Gastrocnemius medialis (tissue), 4 donors: ENCODE measurements around the gene ZNRD2. TPM values are rescaled to one million over a fixed set of nuclear protein-coding genes. Genes with fewer than 3 reads are reported as not detected.

Source experiments
- ATAC-seq, 2 donors: fragments of 150-250 bp; one replicate each; pipeline ENCODE4 v1.9.1; 2016
- DNase-seq, 2 donors: peaks; one replicate each; pipeline ENCODE4 v3.0.0-alpha.2; 2019
- H3K27ac ChIP-seq, 4 donors: fragments of 200-600 bp; sonication (generic); 1 replicate in 1 of 4; 2 replicates in 3 of 4; pipeline ENCODE4 v1.5.1; 2016 to 2018; ENCODE audit warnings: mild to moderate bottlenecking in 2 of 4, moderate library complexity in 1 of 4
- H3K27me3 ChIP-seq, 3 donors: fragments of 200-600 bp; sonication (generic) in 2 of 3; 1 replicate in 1 of 3; 2 replicates in 2 of 3; pipeline versions ENCODE4 v1.5.1 to v1.6.0; 2016 to 2019; ENCODE audit warnings: mild to moderate bottlenecking in 1 of 3, moderate library complexity in 1 of 3
- H3K36me3 ChIP-seq, 2 donors: fragments of 200-600 bp; sonication (generic) in 1 of 2; one replicate each; pipeline ENCODE4 v1.5.1; 2017 to 2018
- H3K4me1 ChIP-seq, 2 donors: fragments of 200-600 bp; sonication (generic) in 1 of 2; one replicate each; pipeline ENCODE4 v1.5.1; 2016 to 2017; ENCODE audit warnings: mild to moderate bottlenecking in 2 of 2
- H3K4me3 ChIP-seq, 4 donors: fragments of 200-600 bp; sonication (generic) in 3 of 4; 1 replicate in 1 of 4; 2 replicates in 3 of 4; pipeline ENCODE4 v1.5.1; 2016 to 2019; ENCODE audit warnings: mild to moderate bottlenecking in 2 of 4
- H3K9me3 ChIP-seq, 3 donors: fragments of 200-600 bp; sonication (generic) in 2 of 3; 1 replicate in 1 of 3; 2 replicates in 2 of 3; pipeline ENCODE4 v1.5.1; 2016 to 2019
- POLR2A ChIP-seq, 2 donors: fragments of 450-650 bp; IDR thresholded peaks; one replicate each; pipeline ENCODE4 v1.6.1; 2017; ENCODE audit warnings: antibody characterized with exemption in 2 of 2, mild to moderate bottlenecking in 2 of 2, moderate library complexity in 2 of 2
- in situ Hi-C, 4 donors: fragments of 200-750 bp; cut with MboI; loops; one replicate each; pipeline versions ENCODE4 v1.15.0 to v1.8.0; 2017; ENCODE audit warnings: low sequenced_read_pairs in 4 of 4
- intact Hi-C: fragments of 100-400 bp; cut with DNase I; formaldehyde crosslinking; loops from one replicate; pipeline ENCODE4 v1.15.1; 2023; ENCODE audit warnings: low total_unique reads
- total RNA-seq, 4 donors: library from RNA; depleted of rRNA; stranded (reverse); fragments of >200 nt; gene quantifications; one replicate each; pipeline versions ENCODE4 v1.1.0 to v1.2.3, GENCODE V29; 2016
- TF ChIP-seq, protein P1 (sequence below), 5 experiments: fragments of 450-650 bp in 3 of 5; fragments of 200-600 bp in 2 of 5; sonication (generic) in 2 of 5; IDR thresholded peaks in 4 of 5; conservative IDR thresholded peaks in 1 of 5; 1 replicate in 4 of 5; 2 replicates in 1 of 5; pipeline ENCODE4 v1.5.1; 2016 to 2019; ENCODE audit warnings: antibody characterized with exemption in 5 of 5, mild to moderate bottlenecking in 3 of 5, moderate library complexity in 3 of 5

ZNRD2 gene
- total RNA-seq, 4 donors from 2014 or later, result 54.7 to 99.4 (median 75.3) TPM

DNA sequence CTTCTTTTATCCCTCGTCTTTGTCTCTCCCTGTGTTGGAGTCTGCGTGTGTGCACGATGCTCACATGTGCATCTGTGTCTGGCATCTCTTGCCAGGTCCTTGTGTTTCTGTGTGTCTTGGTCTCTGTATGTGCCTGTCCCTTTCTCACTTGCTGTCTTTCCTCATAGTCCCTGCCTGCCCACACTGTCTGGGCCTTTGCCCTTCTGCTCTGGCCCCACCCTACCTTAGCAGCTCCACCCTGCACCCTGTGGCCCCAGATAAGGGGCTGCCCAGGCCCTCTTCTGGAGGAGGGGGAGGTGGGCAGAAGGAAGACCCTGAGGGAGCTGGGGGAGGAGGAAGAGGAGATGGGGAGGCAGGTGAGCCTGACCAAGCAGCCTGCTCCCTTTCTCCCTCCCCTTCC is 8.4 kb downstream of the ZNRD2 start:
- TF ChIP-seq, protein P1, sequence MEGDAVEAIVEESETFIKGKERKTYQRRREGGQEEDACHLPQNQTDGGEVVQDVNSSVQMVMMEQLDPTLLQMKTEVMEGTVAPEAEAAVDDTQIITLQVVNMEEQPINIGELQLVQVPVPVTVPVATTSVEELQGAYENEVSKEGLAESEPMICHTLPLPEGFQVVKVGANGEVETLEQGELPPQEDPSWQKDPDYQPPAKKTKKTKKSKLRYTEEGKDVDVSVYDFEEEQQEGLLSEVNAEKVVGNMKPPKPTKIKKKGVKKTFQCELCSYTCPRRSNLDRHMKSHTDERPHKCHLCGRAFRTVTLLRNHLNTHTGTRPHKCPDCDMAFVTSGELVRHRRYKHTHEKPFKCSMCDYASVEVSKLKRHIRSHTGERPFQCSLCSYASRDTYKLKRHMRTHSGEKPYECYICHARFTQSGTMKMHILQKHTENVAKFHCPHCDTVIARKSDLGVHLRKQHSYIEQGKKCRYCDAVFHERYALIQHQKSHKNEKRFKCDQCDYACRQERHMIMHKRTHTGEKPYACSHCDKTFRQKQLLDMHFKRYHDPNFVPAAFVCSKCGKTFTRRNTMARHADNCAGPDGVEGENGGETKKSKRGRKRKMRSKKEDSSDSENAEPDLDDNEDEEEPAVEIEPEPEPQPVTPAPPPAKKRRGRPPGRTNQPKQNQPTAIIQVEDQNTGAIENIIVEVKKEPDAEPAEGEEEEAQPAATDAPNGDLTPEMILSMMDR (IDR thresholded peaks at IDR 0.05 in 4 of 5, conservative IDR thresholded peaks at IDR 0.05 in 1 of 5), result no peak
- peak in 1 of 2 donors; percentile 21 for TF ChIP-seq POLR2A (IDR thresholded peaks at IDR 0.05)
- Histone ChIP-seq H3K9me3 (no peaks in the 10 kb centered on the region), H3K4me1 (peaks cover 47 to 55% of the 10 kb centered on the region in 2 donors), H3K36me3 (peaks cover 0 to 37% of the 10 kb centered on the region in 2 donors), H3K4me3 (peak overlapping the region in 2 of 4 donors; percentile 65 to 84), H3K27ac (peak overlapping the region; percentile 100), H3K27me3 (no peaks in the 10 kb centered on the region)
- intact Hi-C loops (loop anchor here (5.0 kb wide), 1 partner anchor 721 kb away; no protein-coding TSS in a partner anchor), in situ Hi-C loops (no loop called here)
- DNase-seq (no peak), ATAC-seq (no peak)

DNA sequence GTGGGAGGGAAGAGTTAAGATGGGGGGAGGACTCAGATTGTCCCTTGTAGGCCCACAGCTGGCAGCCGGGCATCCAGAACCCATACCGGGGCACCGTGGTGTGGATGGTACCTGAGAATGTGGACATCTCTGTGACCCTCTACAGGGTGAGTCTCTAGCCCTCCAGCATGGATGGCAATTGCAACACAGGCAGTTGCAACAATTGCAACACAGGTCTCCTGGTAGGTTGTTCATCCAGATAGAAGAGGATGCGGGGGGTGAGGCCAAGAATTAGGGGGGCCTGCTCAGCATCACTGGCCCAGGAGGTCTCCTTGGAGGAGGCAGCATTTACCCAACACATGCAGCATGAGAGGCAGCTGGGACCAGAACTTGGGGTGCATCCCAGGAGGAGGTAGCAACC is 9.0 kb downstream of the ZNRD2 start:
- in situ Hi-C loops, result no loop called here
- Histone ChIP-seq H3K4me1 (peaks cover 49 to 55% of the 10 kb centered on the region in 2 donors), H3K9me3 (no peaks in the 10 kb centered on the region), H3K27me3 (no peaks in the 10 kb centered on the region), H3K4me3 (no peak overlapping the region), H3K27ac (peak overlapping the region; percentile 100), H3K36me3 (peaks cover 0 to 44% of the 10 kb centered on the region in 2 donors)
- no peak for TF ChIP-seq POLR2A (IDR thresholded peaks at IDR 0.05)
- TF ChIP-seq, protein P1 (IDR thresholded peaks at IDR 0.05 in 4 of 5, conservative IDR thresholded peaks at IDR 0.05 in 1 of 5), result no peak
- intact Hi-C loops, result loop anchor here (5.0 kb wide), 1 partner anchor 722 kb away; no protein-coding TSS in a partner anchor
- no peak for ATAC-seq
- DNase-seq, result peak in 1 of 2 donors; percentile 64

DNA sequence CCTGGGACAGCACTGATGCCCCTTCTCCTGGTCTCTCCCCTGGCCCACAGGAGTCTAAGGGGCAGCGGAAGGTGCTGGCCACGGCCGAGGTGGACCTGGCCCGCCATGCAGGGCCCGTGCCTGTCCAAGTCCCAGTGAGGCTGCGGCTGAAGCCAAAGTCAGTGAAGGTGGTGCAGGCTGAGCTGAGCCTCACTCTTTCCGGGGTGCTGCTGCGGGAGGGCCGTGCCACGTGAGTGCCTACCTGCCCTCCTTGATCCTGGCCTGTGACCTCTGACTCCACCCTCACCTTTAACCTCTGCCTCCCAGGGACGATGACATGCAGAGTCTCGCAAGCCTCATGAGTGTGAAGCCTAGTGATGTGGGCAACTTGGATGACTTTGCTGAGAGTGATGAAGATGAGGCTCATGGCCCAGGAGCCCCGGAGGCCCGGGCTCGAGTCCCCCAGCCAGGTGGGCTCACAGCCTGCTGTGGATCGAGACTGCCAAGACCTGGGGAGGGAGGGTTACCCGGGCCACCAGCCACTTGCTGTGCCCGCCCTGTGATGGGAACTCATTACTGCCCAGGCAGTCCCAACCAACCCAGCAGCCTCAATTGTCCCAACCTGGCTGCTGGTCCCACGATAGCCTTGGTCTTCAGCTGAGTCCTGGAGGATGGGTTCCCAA is 9.9 kb downstream of the ZNRD2 start:
- Histone ChIP-seq H3K27ac (peak overlapping the region; percentile 100), H3K27me3 (no peaks in the 10 kb centered on the region), H3K4me1 (peaks cover 44 to 52% of the 10 kb centered on the region in 2 donors), H3K36me3 (peaks cover 0 to 49% of the 10 kb centered on the region in 2 donors), H3K4me3 (no peak overlapping the region), H3K9me3 (no peaks in the 10 kb centered on the region)
- ATAC-seq (no peak), DNase-seq (no peak)
- TF ChIP-seq, protein P1 (IDR thresholded peaks at IDR 0.05 in 4 of 5, conservative IDR thresholded peaks at IDR 0.05 in 1 of 5), result no peak
- no peak for TF ChIP-seq POLR2A (IDR thresholded peaks at IDR 0.05)
- intact Hi-C loops (no loop called here), in situ Hi-C loops (no loop called here)

DNA sequence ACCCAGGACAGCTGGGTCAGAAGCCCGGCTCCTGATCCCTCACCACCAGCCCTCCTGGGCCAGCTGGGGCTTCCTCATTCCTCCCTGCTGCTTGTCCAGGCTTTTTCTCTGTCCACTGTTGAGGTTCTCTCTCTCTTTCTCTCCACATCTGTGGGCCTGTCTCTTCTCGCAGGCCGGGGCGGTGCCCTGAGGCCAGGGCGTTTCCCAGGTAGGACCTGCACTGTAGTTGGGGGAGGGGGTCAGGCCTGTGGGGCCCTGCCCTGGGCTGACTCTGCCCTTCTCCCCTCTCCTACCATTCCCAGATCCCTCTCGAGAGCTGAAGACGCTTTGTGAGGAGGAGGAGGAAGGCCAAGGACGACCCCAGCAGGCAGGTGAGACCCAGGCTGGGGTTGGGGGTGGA is 10.5 kb downstream of the ZNRD2 start:
- intact Hi-C loops (no loop called here), in situ Hi-C loops (no loop called here)
- H3K9me3 ChIP-seq, result no peaks in the 10 kb centered on the region
- H3K36me3 ChIP-seq, result peaks cover 0 to 54% of the 10 kb centered on the region in 2 donors
- H3K27ac ChIP-seq, result peak overlapping the region; percentile 100
- H3K27me3 ChIP-seq, result no peaks in the 10 kb centered on the region
- TF ChIP-seq, protein P1 (IDR thresholded peaks at IDR 0.05 in 4 of 5, conservative IDR thresholded peaks at IDR 0.05 in 1 of 5), result no peak
- no peak for TF ChIP-seq POLR2A (IDR thresholded peaks at IDR 0.05)
- no peak overlapping the region for H3K4me3 ChIP-seq
- H3K4me1 ChIP-seq, result peaks cover 44 to 48% of the 10 kb centered on the region in 2 donors
- DNase-seq (no peak), ATAC-seq (no peak)
